GM21717 (cell line): ENCODE data around the gene TGM6.

Experiments used
- ATAC-seq: cut with Tn5 transposase; IDR thresholded peaks from one replicate; pipeline ENCODE4 v1.9.1; 2021; ENCODE audit warnings: mild to moderate bottlenecking, moderate library complexity; ENCODE audit not compliant: unreplicated experiment

The TGM6 gene

GRCh38 chr20:2480381-2480780 lies 99.7 kb downstream of the TGM6 start:
- no peak for ATAC-seq
